Heart right ventricle (tissue), 16 donors: ENCODE measurements around the gene ABCA13. TPM values are rescaled to one million over a fixed set of nuclear protein-coding genes. Genes with fewer than 3 reads are reported as not detected.

ENCODE experiments used
- ATAC-seq, 8 donors: fragments of 200-7000 bp; cut with Tn5 transposase; one replicate each; pipeline ENCODE4 v1.9.1; 2020; ENCODE audit warnings: mild to moderate bottlenecking in 8 of 8, moderate library complexity in 8 of 8, moderate number of reproducible peaks in 1 of 8
- DNase-seq, 2 donors: peaks; one replicate each; pipeline ENCODE4 v3.0.0-alpha.2; 2020
- H3K27ac ChIP-seq, 10 donors: fragments of 200-600 bp; sonication (generic) in 2 of 10; one replicate each; pipeline versions ENCODE4 v1.5.0 to v1.8.0; 2020 to 2022; ENCODE audit warnings: mild to moderate bottlenecking in 3 of 10
- H3K27me3 ChIP-seq, 7 donors: fragments of 200-600 bp; one replicate each; pipeline ENCODE4 v1.8.0; 2021 to 2022; ENCODE audit warnings: mild to moderate bottlenecking in 2 of 7
- H3K36me3 ChIP-seq, 9 donors: fragments of 200-600 bp; sonication (generic) in 1 of 9; one replicate each; pipeline versions ENCODE4 v1.5.0 to v1.8.0; 2020 to 2022; ENCODE audit warnings: mild to moderate bottlenecking in 2 of 9
- H3K4me1 ChIP-seq, 9 donors: fragments of 200-600 bp; sonication (generic) in 1 of 9; one replicate each; pipeline versions ENCODE4 v1.5.0 to v1.8.0; 2020 to 2022; ENCODE audit warnings: mild to moderate bottlenecking in 4 of 9
- H3K4me3 ChIP-seq, 10 donors: fragments of 200-600 bp; sonication (generic) in 2 of 10; one replicate each; pipeline versions ENCODE4 v1.5.0 to v1.8.0; 2020 to 2022; ENCODE audit warnings: mild to moderate bottlenecking in 7 of 10, moderate library complexity in 2 of 10
- H3K9me3 ChIP-seq, 11 donors: fragments of 200-600 bp in 10 of 11; sonication (generic) in 2 of 11; one replicate each; pipeline versions ENCODE4 v1.5.0 to v1.8.0; 2013 to 2022; ENCODE audit warnings: mild to moderate bottlenecking in 2 of 11, control low read depth in 1 of 11, moderate library complexity in 1 of 11
- WGBS, 2 donors: extraction: QIAGEN DNeasy Blood & Tissue Kit; methylation state at CpG; one replicate each; pipeline ENCODE4 v1.1.7; 2013; ENCODE audit warnings: inconsistent platforms in 1 of 2; 5-methylcytosine and 5-hydroxymethylcytosine counted together
- intact Hi-C, 10 donors: fragments of 100-400 bp; cut with DNase I; formaldehyde crosslinking; loops; one replicate each; pipeline versions ENCODE4 v1.11.1 to v1.14.2; 2022
- polyA plus RNA-seq, 2 donors: library from polyadenylated mRNA; stranded (reverse); fragments of 200-250 nt; gene quantifications; one replicate each; pipeline ENCODE4 v1.2.3, GENCODE V29; 2013
- total RNA-seq, 10 donors: library from RNA; stranded (reverse); fragmentation: NEBNext Ultra II Directional in 3 of 10; extraction: Animal tissue kit (Norgen Biotek cat#: 25700) in 3 of 10; gene quantifications; one replicate each; pipeline versions ENCODE4 v1.2.1 to v1.2.4, GENCODE V29; 2021 to 2023
- TF ChIP-seq, protein P1 (sequence below), 9 donors: fragments of 200-600 bp; sonication (generic) in 2 of 9; IDR thresholded peaks; one replicate each; pipeline versions ENCODE4 v1.5.0 to v1.8.0; 2021 to 2022; ENCODE audit warnings: antibody characterized with exemption in 9 of 9, mild to moderate bottlenecking in 5 of 9, moderate library complexity in 1 of 9
- donor health status: Arrhythmogenic right ventricular cardiomyopathy.
- donor health status: ischemic (EF 13 %, LVEDD 7.1; RV severe dilation, severe dysfunction).
- donor health status: healthy with polysubstance abuse.
- donor health status: DM: no; HTN: yes; CAD: no.
- donor health status: DM: no; HTN: no; CAD: no.
- donor health status: ischemic (EF 25% LVEDD 6.9; RV normal size, moderate dysfunction).
- donor health status: ischemic (EF 25% LVEDD 5.7; RV mildly dilated, moderate dysfunction).
- donor health status: healthy.
- donor health status: DM: yes; HTN: yes; CAD: no.
- donor health status: Ischemic cardiomyopathy.
- donor health status: ischemic (EF 35%, LVEDD 5.7; RV mildly dilated, moderate dysfunction).
- donor health status: nonischemic (EF 11% LVEDD 7.7; RV severe dilation, severe dysfunction).
- donor health status: DM: yes; HTN: yes; CAD: no.
- donor health status: PGD.
- donor health status: ischemic (EF 29% LVEDD 5.4; RV normal size, mild dysfunction).
- donor health status: nonischemic (EF 23%, LVEDD 6.1; RV moderate dilation, normal function).

Gene ABCA13
- total and polyA plus RNA-seq, 12 donors = 0.01 to 0.37 (median 0.06) TPM; not detected in 1

DNA sequence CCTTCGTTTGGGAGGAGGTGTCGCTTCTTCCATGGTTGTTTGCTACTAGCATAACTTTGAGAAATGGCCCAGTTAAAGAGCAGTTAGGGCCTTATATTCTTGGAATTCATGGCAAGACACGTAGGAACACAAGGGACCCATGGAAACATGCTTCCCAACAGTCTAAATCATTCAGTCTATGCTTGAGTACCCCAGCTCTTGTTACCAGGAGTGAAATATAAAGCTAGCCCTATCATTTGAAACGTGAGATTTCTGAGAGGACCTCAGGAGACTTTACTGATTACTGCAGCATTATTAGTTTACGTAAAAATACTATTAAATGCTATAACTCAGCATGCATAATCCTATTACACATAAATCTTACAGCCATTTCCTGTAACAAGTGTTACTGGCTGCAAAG is 424.5 kb downstream of the ABCA13 start:
- 70 to 78% methylated on average over 5 of the region's 5 CpGs for whole genome bisulfite sequencing, 2 donors
- Histone ChIP-seq H3K4me1 (no peaks in the 10 kb centered on the region), H3K36me3 (no peaks in the 10 kb centered on the region), H3K27ac (no peak overlapping the region), H3K4me3 (no peak overlapping the region), H3K27me3 (no peaks in the 10 kb centered on the region), H3K9me3 (peaks cover 0 to under 1% (median 0%) of the 10 kb centered on the region in 11 donors)
- DNase-seq (no peak), ATAC-seq (no peak)
- intact Hi-C loops = no loop called here
- TF ChIP-seq, protein P1, sequence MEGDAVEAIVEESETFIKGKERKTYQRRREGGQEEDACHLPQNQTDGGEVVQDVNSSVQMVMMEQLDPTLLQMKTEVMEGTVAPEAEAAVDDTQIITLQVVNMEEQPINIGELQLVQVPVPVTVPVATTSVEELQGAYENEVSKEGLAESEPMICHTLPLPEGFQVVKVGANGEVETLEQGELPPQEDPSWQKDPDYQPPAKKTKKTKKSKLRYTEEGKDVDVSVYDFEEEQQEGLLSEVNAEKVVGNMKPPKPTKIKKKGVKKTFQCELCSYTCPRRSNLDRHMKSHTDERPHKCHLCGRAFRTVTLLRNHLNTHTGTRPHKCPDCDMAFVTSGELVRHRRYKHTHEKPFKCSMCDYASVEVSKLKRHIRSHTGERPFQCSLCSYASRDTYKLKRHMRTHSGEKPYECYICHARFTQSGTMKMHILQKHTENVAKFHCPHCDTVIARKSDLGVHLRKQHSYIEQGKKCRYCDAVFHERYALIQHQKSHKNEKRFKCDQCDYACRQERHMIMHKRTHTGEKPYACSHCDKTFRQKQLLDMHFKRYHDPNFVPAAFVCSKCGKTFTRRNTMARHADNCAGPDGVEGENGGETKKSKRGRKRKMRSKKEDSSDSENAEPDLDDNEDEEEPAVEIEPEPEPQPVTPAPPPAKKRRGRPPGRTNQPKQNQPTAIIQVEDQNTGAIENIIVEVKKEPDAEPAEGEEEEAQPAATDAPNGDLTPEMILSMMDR (IDR thresholded peaks at IDR 0.05) = no peak

DNA sequence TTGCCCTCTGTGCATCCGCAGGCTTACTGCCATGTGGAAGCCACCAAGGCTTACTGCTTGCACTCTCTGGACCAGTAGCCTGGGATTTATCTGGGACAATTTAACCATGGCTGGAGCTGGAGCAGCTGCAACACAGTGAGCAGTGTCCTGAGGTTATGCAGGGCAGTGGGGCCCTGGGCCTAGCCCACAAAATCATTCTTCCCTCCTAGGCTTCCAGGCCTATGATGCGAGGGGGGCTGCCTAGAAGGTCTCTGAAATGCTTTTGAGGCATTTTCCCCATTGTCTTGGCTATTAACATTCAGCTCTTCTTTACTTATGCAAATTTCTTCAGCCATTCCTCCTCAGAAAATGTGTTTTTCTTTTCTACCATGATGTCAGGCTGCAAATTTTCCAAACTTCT is 439.4 kb downstream of the ABCA13 start:
- ATAC-seq = no peak
- TF ChIP-seq, protein P1 (IDR thresholded peaks at IDR 0.05) = no peak
- WGBS, 2 donors = 74 to 79% methylated on average over 2 of the region's 2 CpGs
- Histone ChIP-seq H3K9me3 (no peaks in the 10 kb centered on the region), H3K36me3 (no peaks in the 10 kb centered on the region), H3K27ac (no peak overlapping the region), H3K4me3 (no peak overlapping the region), H3K27me3 (no peaks in the 10 kb centered on the region), H3K4me1 (no peaks in the 10 kb centered on the region)
- DNase-seq = no peak
- intact Hi-C loops = no loop called here

DNA sequence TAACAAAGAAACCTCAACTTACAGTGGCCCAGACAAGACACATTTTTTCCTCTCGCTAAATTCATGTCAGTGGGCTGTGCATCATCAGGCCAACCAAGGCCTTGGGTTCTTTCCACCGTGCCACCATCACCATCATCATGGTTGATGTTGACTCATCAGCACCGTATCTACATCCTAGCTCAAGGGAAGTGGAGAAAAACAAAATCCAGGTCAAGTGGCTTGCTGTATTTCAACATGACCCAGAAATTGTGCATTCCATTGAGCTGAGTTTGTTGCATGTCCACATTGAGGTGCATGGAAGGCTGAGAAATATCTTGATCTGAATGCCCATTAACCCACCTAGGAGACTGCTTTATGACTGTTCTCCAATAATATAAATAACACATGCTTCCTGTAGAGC is 440.7 kb downstream of the ABCA13 start:
- DNase-seq (no peak), ATAC-seq (no peak)
- Histone ChIP-seq H3K36me3 (no peaks in the 10 kb centered on the region), H3K4me1 (no peaks in the 10 kb centered on the region), H3K9me3 (no peaks in the 10 kb centered on the region), H3K27ac (no peak overlapping the region), H3K4me3 (no peak overlapping the region), H3K27me3 (no peaks in the 10 kb centered on the region)
- intact Hi-C loops = no loop called here
- TF ChIP-seq, protein P1 (IDR thresholded peaks at IDR 0.05) = no peak
- 84 to 88% methylated on average over 3 of the region's 3 CpGs for WGBS, 2 donors

DNA sequence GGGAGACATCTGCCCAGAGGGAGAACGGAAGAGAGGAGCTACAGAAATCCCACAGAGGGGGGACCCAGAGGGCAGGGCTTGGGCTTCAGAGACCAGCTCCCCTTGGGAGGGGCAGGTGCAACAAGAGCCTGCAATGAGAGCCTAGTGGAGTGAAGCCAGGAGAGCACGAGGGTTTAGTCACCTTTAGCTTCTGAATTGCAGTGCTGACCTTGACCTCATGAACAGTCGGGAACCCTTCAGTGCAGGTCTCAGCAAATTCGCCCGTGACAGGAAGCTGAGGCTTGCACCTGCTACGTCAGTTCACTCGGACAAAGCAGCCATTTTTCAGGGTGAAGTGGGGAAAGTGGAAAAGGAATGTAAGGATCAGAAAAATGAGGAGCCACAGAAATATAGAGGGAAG is 446.2 kb downstream of the ABCA13 start:
- TF ChIP-seq, protein P1 (IDR thresholded peaks at IDR 0.05) = no peak
- DNase-seq (no peak), ATAC-seq (no peak)
- WGBS, 2 donors = 71 to 72% methylated on average over 7 of the region's 7 CpGs
- Histone ChIP-seq H3K4me1 (no peaks in the 10 kb centered on the region), H3K9me3 (no peaks in the 10 kb centered on the region), H3K36me3 (no peaks in the 10 kb centered on the region), H3K27ac (no peak overlapping the region), H3K27me3 (peaks cover 0 to 4% (median 0%) of the 10 kb centered on the region in 7 donors), H3K4me3 (no peak overlapping the region)
- intact Hi-C loops = no loop called here
